Activated B cell treated with CpG ODN at 0.5 μM for 24 hours (primary cell): Measurements from ENCODE around the gene PTGDR2. TPM values are rescaled to one million over a fixed set of nuclear protein-coding genes. Genes with fewer than 3 reads are reported as not detected.

Source experiments
- ATAC-seq: fragments of 200-7000 bp; cut with Tn5 transposase; one replicate; pipeline ENCODE4 v1.10.0; 2021; ENCODE audit warnings: low read depth, mild to moderate bottlenecking, moderate library complexity
- CTCF ChIA-PET: fragments of 350-600 bp; sonication (Branson Sonifier 250); formaldehyde crosslinking; loops from one replicate; lab custom pipeline; 2021; ENCODE audit warnings: antibody characterized with exemption; lab: Charles Lee
- POLR2A ChIA-PET: fragments of 350-600 bp; sonication (Branson Sonifier 250); formaldehyde crosslinking; loops from one replicate; lab custom pipeline; 2021; ENCODE audit warnings: antibody characterized with exemption; lab: Charles Lee
- DNase-seq: peaks from one replicate; pipeline ENCODE4 v3.0.0; 2022
- H3K27ac Mint-ChIP-seq: one replicate; pipeline ENCODE4 v1.8.0; 2020; ENCODE audit warnings: mixed read lengths
- H3K27me3 Mint-ChIP-seq: one replicate; pipeline ENCODE4 v1.8.0; 2021; ENCODE audit warnings: mixed read lengths
- H3K36me3 Mint-ChIP-seq: one replicate; pipeline ENCODE4 v1.8.0; 2021; ENCODE audit warnings: low read depth, mixed read lengths
- H3K4me1 Mint-ChIP-seq: one replicate; pipeline ENCODE4 v1.8.0; 2021; ENCODE audit warnings: mixed read lengths
- H3K4me3 Mint-ChIP-seq: one replicate; pipeline ENCODE4 v1.8.0; 2020; ENCODE audit warnings: mild to moderate bottlenecking, mixed read lengths
- H3K9me3 Mint-ChIP-seq: one replicate; pipeline ENCODE4 v1.8.0; 2020; ENCODE audit warnings: mixed read lengths
- intact Hi-C: fragments of 100-400 bp; cut with micrococcal nuclease; formaldehyde crosslinking; loops from one replicate; pipeline ENCODE4 v1.15.1; 2024
- total RNA-seq: library from RNA; stranded (reverse); gene quantifications from 2 replicates; pipeline ENCODE4 v1.2.3, GENCODE V29; 2022
- TF ChIP-seq, protein P1 (sequence below): fragments of 200-600 bp; IDR thresholded peaks from one replicate; pipeline ENCODE4 v1.8.0; 2022; ENCODE audit warnings: antibody characterized with exemption, mild to moderate bottlenecking

PTGDR2 gene
- total RNA-seq, 1 donor from 2014 or later, result not detected

DNA sequence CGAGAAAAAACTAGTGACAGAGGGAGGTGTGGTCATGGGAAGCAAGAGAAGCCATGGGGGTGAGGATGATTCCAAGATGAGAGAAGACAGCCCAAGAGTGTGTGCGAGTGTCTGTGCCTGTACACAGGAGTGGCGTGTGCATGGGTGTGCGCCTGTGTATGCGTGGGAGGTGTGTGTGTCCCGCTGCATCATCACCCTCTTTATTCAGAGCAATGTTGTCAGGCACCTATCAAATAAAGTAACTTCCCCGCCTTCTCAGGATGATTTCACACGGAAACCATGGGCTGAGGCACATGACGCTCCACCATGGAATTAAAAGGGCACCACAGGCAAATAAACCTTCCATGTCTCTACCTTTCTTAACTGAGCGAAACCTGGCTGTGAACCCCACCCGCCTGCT lies 46.1 kb downstream of the PTGDR2 start:
- ChIA-PET POLR2A (no interaction called here), CTCF (no interaction called here)
- H3K4me1 Mint-ChIP-seq, result no peaks in the 10 kb centered on the region
- no peaks in the 10 kb centered on the region for H3K9me3 Mint-ChIP-seq
- peaks cover 30% of the 10 kb centered on the region for H3K27me3 Mint-ChIP-seq
- DNase-seq (no peak), ATAC-seq (no peak)
- no peak overlapping the region for H3K27ac Mint-ChIP-seq
- no peaks in the 10 kb centered on the region for H3K36me3 Mint-ChIP-seq
- intact Hi-C loops, result no loop called here
- TF ChIP-seq, protein P1, sequence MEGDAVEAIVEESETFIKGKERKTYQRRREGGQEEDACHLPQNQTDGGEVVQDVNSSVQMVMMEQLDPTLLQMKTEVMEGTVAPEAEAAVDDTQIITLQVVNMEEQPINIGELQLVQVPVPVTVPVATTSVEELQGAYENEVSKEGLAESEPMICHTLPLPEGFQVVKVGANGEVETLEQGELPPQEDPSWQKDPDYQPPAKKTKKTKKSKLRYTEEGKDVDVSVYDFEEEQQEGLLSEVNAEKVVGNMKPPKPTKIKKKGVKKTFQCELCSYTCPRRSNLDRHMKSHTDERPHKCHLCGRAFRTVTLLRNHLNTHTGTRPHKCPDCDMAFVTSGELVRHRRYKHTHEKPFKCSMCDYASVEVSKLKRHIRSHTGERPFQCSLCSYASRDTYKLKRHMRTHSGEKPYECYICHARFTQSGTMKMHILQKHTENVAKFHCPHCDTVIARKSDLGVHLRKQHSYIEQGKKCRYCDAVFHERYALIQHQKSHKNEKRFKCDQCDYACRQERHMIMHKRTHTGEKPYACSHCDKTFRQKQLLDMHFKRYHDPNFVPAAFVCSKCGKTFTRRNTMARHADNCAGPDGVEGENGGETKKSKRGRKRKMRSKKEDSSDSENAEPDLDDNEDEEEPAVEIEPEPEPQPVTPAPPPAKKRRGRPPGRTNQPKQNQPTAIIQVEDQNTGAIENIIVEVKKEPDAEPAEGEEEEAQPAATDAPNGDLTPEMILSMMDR, result no peak
- no peak overlapping the region for H3K4me3 Mint-ChIP-seq

DNA sequence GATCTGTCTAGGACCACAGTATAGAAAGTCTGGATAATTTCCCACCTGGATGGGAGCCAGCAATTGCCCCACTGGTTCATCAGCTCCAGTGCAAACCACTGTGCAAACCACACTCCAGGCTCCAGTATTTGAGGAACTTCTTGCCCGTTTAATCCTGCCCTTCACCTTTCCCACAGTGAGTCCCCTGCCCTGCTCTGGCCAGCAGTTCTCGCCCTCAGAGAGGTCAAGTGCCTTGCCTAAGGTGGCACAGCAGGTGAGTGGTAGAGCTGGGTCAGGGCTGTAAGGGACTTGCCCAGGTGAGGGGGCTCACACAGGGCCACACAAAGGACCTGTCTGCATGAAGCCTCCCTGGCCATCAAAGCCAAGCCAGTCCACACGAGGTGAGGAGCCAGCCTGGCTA lies 46.5 kb downstream of the PTGDR2 start:
- ChIA-PET CTCF (no interaction called here), POLR2A (no interaction called here)
- Mint-ChIP-seq H3K9me3 (no peaks in the 10 kb centered on the region), H3K36me3 (no peaks in the 10 kb centered on the region), H3K4me1 (no peaks in the 10 kb centered on the region), H3K27me3 (peaks cover 30% of the 10 kb centered on the region), H3K27ac (no peak overlapping the region), H3K4me3 (no peak overlapping the region)
- DNase-seq (no peak), ATAC-seq (no peak)
- TF ChIP-seq, protein P1, result no peak
- intact Hi-C loops, result no loop called here

DNA sequence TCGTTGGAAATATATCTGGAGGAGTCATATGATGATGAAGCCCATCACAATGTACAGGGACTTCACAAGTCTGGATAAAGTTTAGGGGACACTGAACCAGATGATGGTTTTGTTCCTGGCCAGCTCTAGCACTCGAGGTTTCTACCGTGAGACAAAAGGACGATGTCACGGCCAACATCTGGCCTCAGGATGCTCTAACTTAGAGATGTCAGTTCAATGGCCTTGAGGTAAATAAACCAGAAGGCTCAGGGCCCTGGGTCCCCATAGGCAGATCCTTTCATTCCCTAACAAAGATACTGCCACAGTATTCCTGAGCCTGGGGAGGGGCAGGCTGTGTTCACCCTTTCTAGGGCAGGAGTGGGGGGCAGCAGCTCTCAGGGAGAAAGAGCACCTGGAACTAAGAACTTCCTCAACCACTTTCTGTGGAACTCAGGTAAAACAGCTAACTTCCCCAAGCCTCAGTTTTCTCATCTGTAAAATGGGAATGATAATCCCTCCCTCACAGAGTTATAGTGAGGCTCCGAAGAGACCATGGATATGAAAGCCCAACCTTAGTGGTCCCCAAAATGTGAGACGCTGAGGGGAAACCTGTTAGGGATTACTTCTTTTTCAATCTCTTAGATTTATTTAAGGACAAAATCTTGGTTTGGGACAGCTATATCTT lies 52.3 kb downstream of the PTGDR2 start:
- POLR2A ChIA-PET, result no interaction called here
- CTCF ChIA-PET, result no interaction called here
- H3K4me3 Mint-ChIP-seq, result no peak overlapping the region
- no peaks in the 10 kb centered on the region for H3K4me1 Mint-ChIP-seq
- H3K27ac Mint-ChIP-seq, result no peak overlapping the region
- H3K36me3 Mint-ChIP-seq, result no peaks in the 10 kb centered on the region
- no peak for DNase-seq
- peaks cover 18% of the 10 kb centered on the region for H3K27me3 Mint-ChIP-seq
- TF ChIP-seq, protein P1, result no peak
- ATAC-seq, result no peak
- no peaks in the 10 kb centered on the region for H3K9me3 Mint-ChIP-seq
- intact Hi-C loops, result no loop called here

DNA sequence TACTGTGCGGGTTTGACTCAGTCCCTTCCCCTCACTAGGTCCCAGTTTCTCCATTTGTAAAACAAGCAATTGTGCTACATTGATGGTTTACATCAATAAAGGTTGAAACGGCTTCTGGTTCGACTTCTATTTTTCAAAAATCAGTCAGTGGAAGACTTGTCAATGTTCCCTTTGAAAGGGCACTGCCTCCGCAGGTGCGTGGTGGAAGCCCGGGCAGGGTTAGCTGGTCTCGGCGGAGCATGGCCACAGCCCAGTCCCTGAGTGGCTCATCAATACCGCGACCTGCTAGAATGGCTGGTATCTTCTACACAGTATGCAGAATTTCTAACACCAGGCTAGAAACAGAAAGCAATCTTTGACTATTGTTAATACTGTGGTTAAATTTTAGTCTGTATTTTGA lies 54.6 kb downstream of the PTGDR2 start:
- TF ChIP-seq, protein P1, result no peak
- ChIA-PET POLR2A (no interaction called here), CTCF (no interaction called here)
- peaks cover 16% of the 10 kb centered on the region for H3K27me3 Mint-ChIP-seq
- ATAC-seq, result no peak
- intact Hi-C loops, result no loop called here
- H3K36me3 Mint-ChIP-seq, result no peaks in the 10 kb centered on the region
- no peaks in the 10 kb centered on the region for H3K4me1 Mint-ChIP-seq
- no peak overlapping the region for H3K4me3 Mint-ChIP-seq
- H3K9me3 Mint-ChIP-seq, result no peaks in the 10 kb centered on the region
- no peak for DNase-seq
- no peak overlapping the region for H3K27ac Mint-ChIP-seq

Other genes starting within 250 kb of the PTGDR2 start
- gene MS4A8, start 156.3 kb downstream of the PTGDR2 start, total RNA-seq, result not detected in 2 replicates
- not detected in 2 replicates for gene MS4A18, start 131.2 kb downstream of the PTGDR2 start, total RNA-seq
- not detected in 2 replicates for gene MS4A15, start 99.1 kb downstream of the PTGDR2 start, total RNA-seq
- not detected in 2 replicates for gene MS4A10, start 70.6 kb downstream of the PTGDR2 start, total RNA-seq
- gene CCDC86, start 13.8 kb downstream of the PTGDR2 start, total RNA-seq, result 30.3 and 30.6 TPM in 2 replicates
- gene ZP1, start 11.6 kb upstream of the PTGDR2 start, total RNA-seq, result not detected in 2 replicates
- 143 and 164 TPM in 2 replicates for gene PRPF19, start 50.6 kb upstream of the PTGDR2 start, total RNA-seq
- 117 and 121 TPM in 2 replicates for gene TMEM109, start 58.2 kb upstream of the PTGDR2 start, total RNA-seq
- gene TMEM132A, start 68.5 kb upstream of the PTGDR2 start, total RNA-seq, result 8.2 and 8.7 TPM in 2 replicates
- 76.4 and 77.8 TPM in 2 replicates for gene SLC15A3, start 96.2 kb upstream of the PTGDR2 start, total RNA-seq
- 6.7 and 12.0 TPM in 2 replicates for gene CD6, start 115.7 kb upstream of the PTGDR2 start, total RNA-seq
- 5.2 and 7.1 TPM in 2 replicates for gene CD5, start 246.5 kb upstream of the PTGDR2 start, total RNA-seq